Measurements from ENCODE around the gene AKT2. TPM values are rescaled to one million over a fixed set of nuclear protein-coding genes. Genes with fewer than 3 reads are reported as not detected.
A peak's percentile ranks its signal among the peaks of the same experiment; 100 is the strongest.

AKT2 gene
- total and polyA plus RNA-seq, 12 donors: 56.7 to 147 (median 123) TPM

DNA sequence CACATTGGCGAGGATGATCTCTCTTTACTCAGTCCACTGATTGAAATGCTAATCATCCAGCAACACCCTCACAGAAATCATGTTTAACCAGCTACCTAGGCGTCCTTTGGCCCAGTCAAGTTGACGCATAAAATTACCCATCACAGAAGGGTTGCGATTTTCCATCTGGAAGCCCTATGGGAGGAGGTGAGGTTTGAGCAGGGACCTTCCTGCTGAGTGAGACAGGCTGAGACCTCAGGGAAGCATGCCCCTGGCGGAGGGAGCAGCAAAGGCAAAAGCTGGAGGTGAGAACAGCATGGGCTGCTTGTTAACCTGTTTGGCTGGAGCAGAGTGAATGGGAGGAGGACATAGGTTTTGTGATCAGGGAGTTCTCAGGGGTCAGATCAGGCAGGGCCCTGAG, 74.3 kb downstream of the AKT2 start:
- Histone ChIP-seq H3K36me3 (peaks cover 0 to 61% (median 13%) of the 10 kb centered on the region in 9 donors), H3K9me3 (no peaks in the 10 kb centered on the region), H3K4me1 (no peaks in the 10 kb centered on the region), H3K27ac (no peak overlapping the region), H3K27me3 (peaks cover 0 to 4% (median under 1%) of the 10 kb centered on the region in 7 donors), H3K4me3 (no peak overlapping the region)
- WGBS, 2 donors: 96% methylated on average over 5 of the region's 5 CpGs
- intact Hi-C loops (cut with DNase I): no loop called here
- ATAC-seq: no peak
- TF ChIP-seq, protein P1, sequence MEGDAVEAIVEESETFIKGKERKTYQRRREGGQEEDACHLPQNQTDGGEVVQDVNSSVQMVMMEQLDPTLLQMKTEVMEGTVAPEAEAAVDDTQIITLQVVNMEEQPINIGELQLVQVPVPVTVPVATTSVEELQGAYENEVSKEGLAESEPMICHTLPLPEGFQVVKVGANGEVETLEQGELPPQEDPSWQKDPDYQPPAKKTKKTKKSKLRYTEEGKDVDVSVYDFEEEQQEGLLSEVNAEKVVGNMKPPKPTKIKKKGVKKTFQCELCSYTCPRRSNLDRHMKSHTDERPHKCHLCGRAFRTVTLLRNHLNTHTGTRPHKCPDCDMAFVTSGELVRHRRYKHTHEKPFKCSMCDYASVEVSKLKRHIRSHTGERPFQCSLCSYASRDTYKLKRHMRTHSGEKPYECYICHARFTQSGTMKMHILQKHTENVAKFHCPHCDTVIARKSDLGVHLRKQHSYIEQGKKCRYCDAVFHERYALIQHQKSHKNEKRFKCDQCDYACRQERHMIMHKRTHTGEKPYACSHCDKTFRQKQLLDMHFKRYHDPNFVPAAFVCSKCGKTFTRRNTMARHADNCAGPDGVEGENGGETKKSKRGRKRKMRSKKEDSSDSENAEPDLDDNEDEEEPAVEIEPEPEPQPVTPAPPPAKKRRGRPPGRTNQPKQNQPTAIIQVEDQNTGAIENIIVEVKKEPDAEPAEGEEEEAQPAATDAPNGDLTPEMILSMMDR (IDR thresholded peaks at IDR 0.05): no peak
- no peak for DNase-seq

DNA sequence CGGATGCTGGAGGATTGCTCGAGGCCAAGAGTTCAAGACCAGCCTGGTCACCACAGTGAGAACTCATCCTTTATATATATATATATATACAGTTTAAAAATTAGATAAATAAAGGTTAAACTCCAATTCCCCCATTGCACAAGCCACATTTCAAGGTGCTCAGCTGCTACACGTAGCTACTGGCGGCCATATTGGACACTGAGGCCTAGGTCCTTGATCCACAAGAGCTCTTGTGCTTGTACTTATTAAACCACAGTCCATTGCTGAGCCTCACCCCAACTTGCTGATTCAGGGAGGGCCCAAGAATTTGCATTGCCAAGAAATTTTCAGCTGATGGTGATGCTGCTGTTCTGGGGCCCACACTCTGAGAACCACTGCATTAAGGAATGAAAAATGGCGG, 76.5 kb downstream of the AKT2 start:
- WGBS, 2 donors: 95 to 96% methylated on average over 5 of the region's 5 CpGs
- TF ChIP-seq, protein P1 (IDR thresholded peaks at IDR 0.05): no peak
- no peaks in the 10 kb centered on the region for H3K4me1 ChIP-seq
- H3K27ac ChIP-seq: no peak overlapping the region
- ATAC-seq (no peak), DNase-seq (no peak)
- no peaks in the 10 kb centered on the region for H3K27me3 ChIP-seq
- no peak overlapping the region for H3K4me3 ChIP-seq
- intact Hi-C loops (cut with DNase I): no loop called here
- peaks cover 0 to 84% (median 31%) of the 10 kb centered on the region in 9 donors for H3K36me3 ChIP-seq
- H3K9me3 ChIP-seq: peaks cover 0 to 9% (median 0%) of the 10 kb centered on the region in 11 donors

DNA sequence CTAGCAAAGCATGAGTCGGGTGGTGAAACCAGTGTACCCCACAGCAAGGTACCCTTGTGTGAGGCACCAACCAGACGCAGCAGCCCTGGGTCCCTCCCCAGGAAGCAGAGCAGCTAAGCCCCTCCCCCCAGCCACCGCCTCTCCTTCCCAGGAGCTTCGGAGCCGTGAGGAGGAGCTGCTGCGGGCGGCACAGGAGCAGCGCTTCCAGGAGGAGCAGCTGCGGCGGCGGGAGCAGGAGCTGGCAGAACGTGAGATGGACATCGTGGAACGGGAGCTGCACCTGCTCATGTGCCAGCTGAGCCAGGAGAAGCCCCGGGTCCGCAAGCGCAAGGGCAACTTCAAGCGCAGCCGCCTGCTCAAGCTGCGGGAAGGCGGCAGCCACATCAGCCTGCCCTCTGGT, 79.4 kb downstream of the AKT2 start:
- DNase-seq (no peak), ATAC-seq (no peak)
- Histone ChIP-seq H3K36me3 (peaks cover 0 to 86% (median 28%) of the 10 kb centered on the region in 9 donors), H3K4me3 (no peak overlapping the region), H3K27ac (no peak overlapping the region), H3K27me3 (no peaks in the 10 kb centered on the region), H3K9me3 (peaks cover 0 to 9% (median 0%) of the 10 kb centered on the region in 11 donors), H3K4me1 (no peaks in the 10 kb centered on the region)
- WGBS, 2 donors: 97 to 98% methylated on average over 21 of the region's 21 CpGs
- TF ChIP-seq, protein P1 (IDR thresholded peaks at IDR 0.05): no peak
- intact Hi-C loops (cut with DNase I): no loop called here

DNA sequence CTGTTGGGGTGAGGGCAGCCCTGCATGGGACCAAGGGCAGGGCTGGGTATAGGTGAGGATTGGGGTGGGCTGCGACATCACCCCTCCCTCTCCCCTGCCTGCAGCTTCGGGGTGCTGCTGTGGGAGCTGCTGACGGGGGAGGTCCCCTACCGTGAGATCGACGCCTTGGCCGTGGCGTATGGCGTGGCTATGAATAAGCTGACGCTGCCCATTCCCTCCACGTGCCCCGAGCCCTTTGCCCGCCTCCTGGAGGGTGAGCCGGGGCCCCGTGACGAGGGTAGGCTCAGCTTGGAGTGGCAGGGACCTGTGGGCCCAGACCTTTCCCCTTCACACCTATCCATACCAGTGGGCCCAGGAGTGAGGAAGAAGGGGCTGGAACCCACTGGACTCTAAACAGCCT, 80.8 kb downstream of the AKT2 start:
- no peak for DNase-seq
- Histone ChIP-seq H3K4me3 (no peak overlapping the region), H3K9me3 (peaks cover 0 to 9% (median 0%) of the 10 kb centered on the region in 11 donors), H3K36me3 (peaks cover 0 to 78% (median 20%) of the 10 kb centered on the region in 9 donors), H3K27ac (no peak overlapping the region), H3K27me3 (no peaks in the 10 kb centered on the region), H3K4me1 (no peaks in the 10 kb centered on the region)
- intact Hi-C loops (cut with DNase I): no loop called here
- TF ChIP-seq, protein P1 (IDR thresholded peaks at IDR 0.05): no peak
- peak in 1 of 8 donors; percentile 13 for ATAC-seq
- 96 to 98% methylated on average over 16 of the region's 16 CpGs for WGBS, 2 donors

All from heart right ventricle (tissue), 16 donors.